GM18867 (cell line): ENCODE measurements around the gene PASK.

Experiments
- ATAC-seq: cut with Tn5 transposase; IDR thresholded peaks from one replicate; pipeline ENCODE4 v1.9.1; 2021; ENCODE audit warnings: mild to moderate bottlenecking, moderate library complexity; ENCODE audit not compliant: unreplicated experiment

Gene PASK

DNA sequence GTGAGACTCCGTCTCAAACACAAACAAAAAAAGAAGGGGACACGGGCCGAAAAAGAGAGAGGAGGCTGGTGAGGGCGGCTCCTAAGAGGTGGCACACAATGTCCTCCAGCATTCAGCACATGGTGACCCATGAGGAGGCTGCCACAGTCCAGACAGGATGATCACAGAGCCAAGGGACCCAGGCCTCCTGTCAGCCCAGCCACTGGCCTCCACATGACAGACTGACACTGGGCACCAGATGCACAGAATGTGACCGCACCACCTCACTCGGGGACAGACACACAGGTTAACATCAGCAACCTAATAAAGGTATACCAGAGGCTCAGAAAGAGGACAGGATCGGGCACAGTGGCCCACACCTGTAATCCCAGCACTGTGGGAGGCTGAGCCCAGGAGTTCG, 21.0 kb downstream of the PASK start:
- ATAC-seq = no peak

GRCh38 chr2:241126771-241127202, 22.5 kb downstream of the PASK start:
- no peak for ATAC-seq

DNA sequence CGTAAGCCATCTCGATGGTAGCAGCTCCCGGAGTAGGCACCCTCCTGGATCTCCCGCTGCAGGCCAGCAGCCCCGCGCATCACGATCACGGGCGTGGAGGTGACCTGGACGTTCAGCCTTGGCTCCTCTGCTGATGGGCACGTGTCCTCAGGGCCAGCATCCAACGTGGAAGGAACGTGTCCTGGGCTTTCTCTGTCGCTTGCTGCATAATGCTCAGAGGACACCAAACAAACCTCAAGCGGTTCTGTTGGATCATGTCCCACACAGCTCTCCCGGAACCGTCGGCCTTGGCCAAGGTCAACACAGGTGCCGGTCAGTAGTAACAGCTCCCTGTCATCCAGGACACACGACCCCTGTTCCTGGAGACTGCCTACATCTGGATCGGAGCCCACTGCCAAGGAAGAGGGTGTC, 23.1 kb downstream of the PASK start:
- no peak for ATAC-seq

DNA sequence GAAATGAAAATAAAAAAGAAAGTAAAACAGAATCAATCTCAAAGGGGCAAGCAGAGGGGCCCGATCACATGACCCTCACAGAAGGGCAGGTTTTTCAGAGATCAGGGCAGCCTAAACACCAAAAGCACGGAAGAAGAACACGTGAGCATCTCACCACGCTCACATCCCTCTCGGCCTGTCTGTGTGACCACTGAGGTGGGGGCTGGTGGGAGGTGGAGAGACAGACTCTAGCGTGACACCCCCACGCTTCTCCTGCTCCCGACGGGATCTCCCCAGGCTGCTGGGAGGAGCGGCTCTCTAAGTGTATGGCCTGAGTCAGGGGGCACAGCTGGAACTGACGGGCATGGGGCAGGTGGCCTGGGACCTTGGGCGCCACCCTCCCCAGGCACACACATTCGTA, 23.6 kb downstream of the PASK start:
- ATAC-seq = no peak

GRCh38 chr2:241123816-241124536, 25.3 kb downstream of the PASK start:
- ATAC-seq = no peak

GRCh38 chr2:241122376-241123002, 26.8 kb downstream of the PASK start:
- no peak for ATAC-seq

DNA sequence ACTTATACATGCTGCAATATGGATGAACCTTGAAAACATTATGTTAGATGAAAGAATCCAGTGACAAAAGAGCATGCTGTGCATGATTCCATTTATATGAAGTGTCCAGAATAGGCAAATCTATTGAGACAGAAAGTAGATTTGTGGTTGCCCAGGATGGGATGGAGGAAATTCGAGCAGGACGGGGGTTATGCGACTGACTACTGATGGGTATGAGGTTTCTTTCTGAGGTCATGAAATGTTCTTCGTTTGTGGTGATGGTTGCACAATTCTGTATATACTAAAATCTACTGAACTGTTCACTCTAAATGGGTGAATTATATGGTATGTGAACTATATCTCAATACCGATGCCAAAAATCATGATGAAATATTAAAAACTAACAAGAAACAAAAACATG, 28.3 kb downstream of the PASK start:
- no peak for ATAC-seq

DNA sequence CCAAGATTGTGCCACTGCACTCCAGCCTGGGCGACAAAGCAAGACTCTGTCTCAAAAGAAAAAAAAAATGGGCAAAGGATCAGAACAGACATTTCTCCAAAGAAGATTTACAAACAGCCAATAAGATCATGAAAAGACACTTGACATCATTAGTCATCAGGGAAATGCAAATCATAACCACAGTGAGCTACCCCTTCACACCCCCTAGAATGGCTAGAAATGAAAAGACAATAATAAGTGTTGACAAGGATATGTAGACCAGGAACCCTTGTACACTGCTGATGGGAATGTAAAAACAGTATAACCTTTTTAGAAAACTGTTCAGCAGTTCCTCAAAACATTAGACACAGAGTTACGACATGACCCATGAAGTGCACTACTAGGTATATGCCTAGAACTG, 28.8 kb downstream of the PASK start:
- ATAC-seq = no peak

DNA sequence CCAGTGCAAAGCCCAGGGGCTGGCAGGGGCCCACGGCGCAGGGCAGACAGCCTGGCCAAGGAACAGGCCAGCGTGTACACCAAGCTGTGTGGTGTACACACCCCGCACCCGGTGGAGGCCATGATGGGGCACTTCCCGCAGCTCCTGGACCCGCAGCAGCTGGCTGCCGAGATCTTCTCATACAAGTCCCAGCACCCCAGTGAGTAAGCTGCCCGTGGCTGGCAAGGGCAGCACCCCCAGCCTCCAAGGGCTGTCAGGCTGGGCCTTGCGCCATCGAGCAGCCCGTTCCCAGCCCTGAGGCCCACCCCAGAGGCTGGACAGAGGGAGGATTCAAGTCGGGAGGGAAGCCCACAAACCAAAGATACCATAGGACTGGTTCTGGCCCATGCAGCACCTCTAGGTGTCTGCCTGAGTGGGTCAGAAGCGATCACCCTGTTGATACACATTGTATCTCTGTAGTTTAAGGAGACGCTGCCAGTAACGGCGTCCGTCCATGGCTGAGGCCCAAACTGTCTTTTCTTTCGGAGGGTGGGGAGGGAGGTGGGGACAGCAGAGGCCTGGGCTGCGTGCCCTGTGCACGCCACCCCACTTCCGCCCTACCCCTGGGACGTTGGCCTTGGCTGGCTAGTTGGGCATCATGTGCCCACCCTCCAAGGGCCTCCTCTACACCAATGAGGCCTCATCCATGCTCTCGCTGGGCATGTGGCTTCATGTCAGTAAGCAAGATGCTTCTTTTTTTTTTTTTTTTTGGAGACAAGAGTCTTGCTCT, 30.4 kb downstream of the PASK start:
- ATAC-seq = no peak

DNA sequence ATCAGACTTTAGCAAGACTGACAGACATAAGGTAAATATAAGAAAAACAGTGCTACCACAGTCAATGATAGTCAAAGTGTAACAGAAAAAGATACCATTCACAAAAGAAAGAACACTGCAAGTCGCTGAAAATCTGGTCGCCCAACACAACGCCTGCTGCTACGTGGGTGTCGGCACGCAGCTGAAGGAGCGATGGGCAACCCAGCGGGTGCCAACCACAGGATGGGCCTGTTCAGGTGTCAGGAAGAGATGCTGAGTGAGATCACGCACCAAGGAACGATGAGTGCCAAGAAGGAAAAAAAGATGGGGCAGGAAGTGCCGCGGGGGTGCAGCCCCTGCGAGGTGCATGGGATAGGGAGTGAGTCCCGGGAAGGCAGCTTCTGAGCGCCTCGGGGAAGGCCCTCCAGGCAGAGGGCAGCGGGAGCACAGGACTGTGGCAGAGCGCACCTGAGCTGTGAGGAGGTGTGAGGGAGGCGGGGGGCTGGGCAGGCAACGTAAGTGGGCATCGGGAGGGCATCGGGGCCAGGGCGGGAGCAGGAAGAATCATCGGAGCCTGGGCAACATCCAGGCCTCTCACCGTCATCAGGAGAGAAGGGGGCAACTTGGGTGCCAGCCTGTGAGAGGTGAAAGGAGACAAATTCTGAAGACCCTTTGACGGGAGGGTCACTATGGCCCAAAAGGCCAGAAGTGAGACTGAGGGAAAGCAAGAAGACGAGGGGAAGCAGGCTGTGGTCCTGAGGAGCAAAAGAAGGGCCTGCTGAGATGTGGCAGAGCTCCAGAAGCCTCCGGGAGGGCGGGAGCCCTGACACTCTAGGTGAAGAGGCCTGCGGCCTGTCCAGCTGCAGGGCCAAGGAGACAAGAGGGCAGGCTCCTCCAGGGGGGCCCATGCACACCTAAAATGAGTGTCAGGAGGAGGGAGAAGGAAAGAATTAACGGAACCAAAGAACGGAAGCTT, 32.4 kb downstream of the PASK start:
- ATAC-seq = no peak

- no peak for ATAC-seq
These were observed 33.9 kb downstream of the PASK start for GRCh38 chr2:241115361-241115760.

DNA sequence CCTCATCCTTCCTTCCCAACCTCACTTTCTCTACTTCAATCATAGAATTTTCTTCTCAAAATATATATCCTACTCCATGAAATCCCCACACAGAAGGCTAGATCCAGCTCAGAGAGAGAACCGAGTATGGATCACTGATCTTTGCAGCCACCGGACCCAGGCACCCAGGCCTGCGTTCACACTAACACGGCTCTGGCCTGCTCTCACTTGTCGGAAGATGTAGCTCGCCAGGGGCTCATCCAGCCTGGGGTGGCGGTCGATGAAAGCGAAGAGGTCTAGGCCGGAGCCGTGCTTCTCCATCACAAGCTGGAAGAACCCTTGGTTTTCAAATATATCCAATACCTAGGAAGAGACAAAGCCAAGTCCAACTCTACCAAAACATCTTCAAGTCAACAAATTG, 34.4 kb downstream of the PASK start:
- ATAC-seq = no peak

DNA sequence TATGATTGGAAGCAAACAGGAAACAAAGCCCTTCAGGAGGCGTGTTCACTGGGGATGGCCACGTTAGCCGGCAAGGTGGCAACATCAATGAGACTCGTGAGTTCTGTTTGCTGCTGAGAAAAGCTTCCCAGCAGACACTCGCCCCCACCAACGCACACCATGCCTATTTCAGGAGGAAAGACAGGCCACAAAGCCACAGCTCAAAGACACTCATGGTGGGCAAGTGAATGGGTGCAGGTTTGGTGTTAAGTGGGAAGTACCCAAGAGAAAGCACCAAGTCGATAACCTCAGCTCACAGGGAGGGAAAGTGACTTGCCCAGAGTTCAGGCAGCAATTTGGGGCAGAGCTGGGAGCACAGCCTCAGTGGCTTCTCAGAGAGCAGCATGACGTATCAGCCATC, 36.7 kb downstream of the PASK start:
- no peak for ATAC-seq

- no peak for ATAC-seq
These were observed 37.2 kb downstream of the PASK start for GRCh38 chr2:241112046-241112445.

GRCh38 chr2:241111440-241111805, 37.8 kb downstream of the PASK start:
- no peak for ATAC-seq

DNA sequence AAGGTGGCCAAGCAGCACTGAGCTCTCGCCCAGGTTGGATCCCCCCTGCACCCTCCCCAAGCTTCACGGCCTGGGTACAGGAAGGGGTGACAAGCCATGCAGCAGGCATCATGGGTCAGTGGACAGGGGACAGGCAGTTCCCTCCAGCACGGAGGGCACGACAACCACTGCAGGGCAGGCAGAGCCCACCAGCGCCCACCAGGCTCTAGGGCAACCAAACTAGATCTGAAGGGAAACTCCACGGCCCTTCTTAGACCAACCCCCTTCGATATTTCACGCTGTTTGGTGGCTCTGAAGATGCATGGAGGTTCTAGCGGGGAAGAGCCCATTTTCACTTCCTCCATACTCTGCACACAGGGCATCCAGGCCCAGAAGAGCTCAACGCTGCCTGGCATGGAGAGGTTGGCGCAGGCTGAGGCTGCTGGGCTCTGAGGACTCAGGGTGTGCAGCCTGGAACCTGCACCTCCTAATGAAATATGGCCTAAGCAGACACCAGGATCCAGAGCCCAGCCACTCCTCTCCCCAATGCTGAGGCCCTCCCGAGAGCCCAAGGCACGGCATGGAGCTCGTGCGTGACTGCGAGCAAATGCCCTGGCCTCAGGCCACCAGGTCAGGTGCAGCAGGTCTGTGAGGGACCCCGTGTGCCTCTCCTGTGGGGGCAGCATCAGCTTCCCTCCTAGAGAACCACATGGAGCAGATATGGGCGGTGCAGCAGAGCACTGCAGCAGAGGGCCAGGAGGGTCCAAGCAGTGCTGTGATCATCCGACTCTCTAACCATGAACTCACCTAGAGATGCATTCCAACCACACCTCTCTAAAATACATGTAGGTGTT, 38.4 kb downstream of the PASK start:
- no peak for ATAC-seq

GRCh38 chr2:241110089-241110606, 39.1 kb downstream of the PASK start:
- ATAC-seq = no peak

DNA sequence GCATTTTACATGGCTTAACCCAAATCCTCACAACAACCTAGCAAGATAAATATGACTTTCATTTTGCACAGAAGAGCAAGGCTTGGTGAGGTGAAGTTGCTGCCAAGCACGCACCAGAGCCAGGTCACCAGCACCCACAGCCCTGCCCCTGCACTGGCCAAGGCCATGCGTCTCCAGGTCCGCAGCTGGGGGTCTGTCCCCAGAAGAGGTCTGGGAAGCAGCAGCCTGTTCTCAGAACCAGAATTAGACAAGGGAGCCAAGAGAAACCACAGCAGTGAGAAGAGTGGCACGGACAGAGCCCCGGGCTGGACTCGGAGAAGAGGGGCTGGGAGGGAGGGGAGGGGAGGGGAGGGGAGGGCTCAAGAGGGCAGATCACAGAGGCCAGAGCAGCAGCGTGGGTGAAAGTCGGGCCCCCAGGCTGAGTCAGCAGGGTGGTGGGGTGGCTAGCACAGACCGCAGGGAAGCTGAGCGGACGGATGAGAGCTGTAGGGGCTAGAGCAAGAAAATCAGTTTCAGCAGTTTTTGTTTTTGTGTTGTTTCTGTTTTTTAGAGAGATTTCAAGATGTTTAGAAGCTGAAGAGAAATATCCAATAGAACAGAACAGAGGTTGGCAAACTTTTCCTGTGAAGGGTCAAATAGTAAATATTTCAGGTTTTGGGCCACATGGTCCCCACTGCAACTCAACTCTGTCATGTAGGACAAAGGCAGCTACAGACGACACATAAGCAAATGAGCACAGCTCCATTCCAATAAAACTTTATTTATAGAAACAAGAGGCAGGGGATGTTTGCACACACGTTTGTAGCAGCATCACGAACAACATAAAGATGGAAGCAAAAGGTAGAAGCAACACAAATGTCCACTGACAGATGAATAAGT, 39.8 kb downstream of the PASK start:
- ATAC-seq = no peak
